K562 (cell line): ENCODE results near the gene WNK1. TPM values are rescaled to one million over a fixed set of nuclear protein-coding genes. Genes with fewer than 3 reads are reported as not detected.

Experiments used
- ATAC-seq: fragments of 200-7000 bp; cut with Tn5 transposase; 3 replicates; pipeline ENCODE4 v1.9.1; 2020; ENCODE audit warnings: moderate library complexity
- BruUV-seq: library from RNA; stranded (reverse); fragments of 400-500 nt; replicated peaks from 2 replicates; lab custom pipeline; 2021; lab: Mats Ljungman, UMichigan
- CTCF ChIA-PET: fragments of 300-600 bp; formaldehyde crosslinking; extraction: SDS; loops from one replicate; lab custom pipeline; 2021; ENCODE audit warnings: low intra/inter-chr PET ratio; lab: Yijun Ruan, JAX
- POLR2A ChIA-PET: fragments of 300-600, 350-650 bp; sonication (Branson Sonifier 250); formaldehyde crosslinking; extraction: SDS; loops from one replicate; lab custom pipeline; 2021; ENCODE audit warnings: antibody characterized with exemption, inconsistent platforms; lab: Yijun Ruan, JAX
- DNase-seq, 4 experiments: peaks; one replicate each; pipeline versions ENCODE4 v3.0.0 to v3.0.0-alpha.2; 2011 to 2018; ENCODE audit warnings: low spot score in 3 of 4, mixed read lengths in 3 of 4; ENCODE audit errors: extremely low read depth in 1 of 4
- FAIRE-seq: peaks from 2 replicates; lab custom pipeline; 2011; peaks lifted over from hg19 to GRCh38; lab: Jason Lieb, UNC
- H2AFZ ChIP-seq: 2 replicates; pipeline ENCODE4 v1.6.0; 2011; ENCODE audit warnings: low read depth, low read length, control low read depth, inconsistent platforms
- H3K27ac ChIP-seq: fragments of 200-600 bp; 3 replicates; pipeline ENCODE4 v1.8.0; 2011; ENCODE audit warnings: low read depth, mild to moderate bottlenecking, control low read depth, inconsistent platforms, low read length, moderate library complexity, mixed read lengths; ENCODE audit errors: extremely low read depth
- H3K27me3 ChIP-seq, 2 experiments: fragments of 300-600 bp in 1 of 2; 2 replicates in 1 of 2; 3 replicates in 1 of 2; pipeline versions ENCODE4 v1.6.0 to v1.8.0; 2011; ENCODE audit warnings: inconsistent platforms in 2 of 2, low read length in 2 of 2, mild to moderate bottlenecking in 1 of 2, mixed read lengths in 1 of 2, moderate library complexity in 1 of 2; ENCODE audit not compliant: control insufficient read depth in 2 of 2, insufficient read depth in 2 of 2
- H3K36me3 ChIP-seq: fragments of 300-600 bp; 3 replicates; pipeline ENCODE4 v1.8.0; 2011; ENCODE audit warnings: mild to moderate bottlenecking, low read length, inconsistent platforms; ENCODE audit not compliant: control insufficient read depth, insufficient read depth
- H3K4me1 ChIP-seq, 2 experiments: fragments of 200-600 bp in 1 of 2; replicated peaks in 1 of 2; 2 replicates in 1 of 2; 3 replicates in 1 of 2; pipeline versions ENCODE4 v1.5.1 to v1.8.0; 2011; ENCODE audit warnings: inconsistent platforms in 2 of 2, low read length in 2 of 2, mild to moderate bottlenecking in 1 of 2, mixed read lengths in 1 of 2, moderate library complexity in 1 of 2; ENCODE audit not compliant: control insufficient read depth in 2 of 2, insufficient read depth in 2 of 2
- H3K4me2 ChIP-seq: 2 replicates; pipeline ENCODE4 v1.6.1; 2011; ENCODE audit warnings: low read length, control low read depth, inconsistent platforms, mixed read lengths; ENCODE audit not compliant: insufficient read depth
- H3K4me3 ChIP-seq: fragments of 200-600 bp; sonication (generic), shearing (Covaris generic); 2 replicates; pipeline ENCODE4 v1.5.1; 2016; ENCODE audit warnings: control low read depth, inconsistent platforms
- H3K79me2 ChIP-seq: fragments of 200-600 bp; 3 replicates; pipeline ENCODE4 v1.8.0; 2011; ENCODE audit warnings: low read length, inconsistent platforms; ENCODE audit not compliant: control insufficient read depth, insufficient read depth
- H3K9ac ChIP-seq, 2 experiments: 2 replicates each; pipeline versions ENCODE4 v1.6.0 to v1.6.1; 2011; ENCODE audit warnings: low read depth in 2 of 2, low read length in 2 of 2, control low read depth in 1 of 2, inconsistent platforms in 1 of 2, mild to moderate bottlenecking in 1 of 2, mixed read lengths in 1 of 2; ENCODE audit not compliant: insufficient read depth in 1 of 2
- H3K9me1 ChIP-seq: one replicate; pipeline ENCODE4 v1.6.0; 2011; ENCODE audit warnings: inconsistent platforms, mild to moderate bottlenecking, low read length, moderate library complexity; ENCODE audit not compliant: control insufficient read depth, insufficient read depth
- H3K9me3 ChIP-seq: replicated peaks from 2 replicates; pipeline ENCODE4 v1.5.1; 2011; ENCODE audit warnings: low read depth, low read length, inconsistent platforms; ENCODE audit not compliant: control insufficient read depth, insufficient read depth
- H4K20me1 ChIP-seq: replicated peaks from 2 replicates; pipeline ENCODE4 v1.6.1; 2011; ENCODE audit warnings: low read length, inconsistent platforms, mixed read lengths; ENCODE audit not compliant: control insufficient read depth, insufficient read depth
- CTCF ChIP-seq, 3 experiments: IDR thresholded peaks in 2 of 3; conservative IDR thresholded peaks in 1 of 3; 2 replicates each; pipeline ENCODE4 v1.5.1; 2011 to 2012; ENCODE audit warnings: low read length in 3 of 3, mild to moderate bottlenecking in 3 of 3, control low read depth in 2 of 3, improper control_type of control experiment in 1 of 3, inconsistent platforms in 1 of 3, low read depth in 1 of 3, mixed read lengths in 1 of 3, moderate library complexity in 1 of 3; ENCODE audit not compliant: insufficient read depth in 2 of 3
- ETV1 ChIP-seq: fragments of 450-650 bp; conservative IDR thresholded peaks from 2 replicates; pipeline ENCODE4 v1.6.1; 2016; ENCODE audit warnings: missing genetic modification characterization, control low read depth, low read depth, missing compliant biosample characterization
- HBP1 ChIP-seq: fragments of 450-650 bp; formaldehyde crosslinking; IDR thresholded peaks from 2 replicates; pipeline ENCODE4 v1.4.0; 2022; ENCODE audit warnings: missing genetic modification characterization
- KDM2B ChIP-seq: fragments of 250-450 bp; sonication (Bioruptor Pico); IDR thresholded peaks from 2 replicates; pipeline ENCODE4 v1.8.0; 2021; ENCODE audit warnings: mild to moderate bottlenecking, moderate library complexity
- MXD1 ChIP-seq: fragments of 250-450 bp; sonication (Bioruptor Pico); IDR thresholded peaks from 2 replicates; pipeline ENCODE4 v1.8.0; 2021; ENCODE audit warnings: borderline replicate concordance, mild to moderate bottlenecking, moderate library complexity; ENCODE audit not compliant: poor library complexity, severe bottlenecking
- RHOXF2B ChIP-seq: fragments of 250-450 bp; sonication (Bioruptor Pico); conservative IDR thresholded peaks from 2 replicates; pipeline ENCODE4 v1.5.1; 2021
- TFE3 ChIP-seq: fragments of 450-650 bp; formaldehyde crosslinking; IDR thresholded peaks from 2 replicates; pipeline ENCODE4 v1.4.0; 2020; ENCODE audit warnings: mild to moderate bottlenecking, mixed read lengths
- ZBTB49 ChIP-seq: sonication (generic); formaldehyde crosslinking; IDR thresholded peaks from 2 replicates; pipeline ENCODE4 v1.8.0; 2022; ENCODE audit warnings: missing genetic modification reagents, mild to moderate bottlenecking, borderline replicate concordance
- ZNF311 ChIP-seq: fragments of 250-450 bp; sonication (Bioruptor Pico); IDR thresholded peaks from 2 replicates; pipeline ENCODE4 v1.4.0; 2020; ENCODE audit warnings: mild to moderate bottlenecking, moderate library complexity
- ZNF431 ChIP-seq: sonication (generic); formaldehyde crosslinking; IDR thresholded peaks from 2 replicates; pipeline ENCODE4 v1.8.0; 2022; ENCODE audit warnings: mild to moderate bottlenecking, missing genetic modification reagents
- WGBS: fragments of 100-300 bp; shearing (Covaris generic); methylation state at CpG from one replicate; pipeline ENCODE4 v1.1.6; 2016; ENCODE audit warnings: low coverage, mixed read lengths; ENCODE audit not compliant: insufficient coverage; ENCODE audit errors: missing lambda C conversion rate; 5-methylcytosine and 5-hydroxymethylcytosine counted together
- in situ Hi-C: fragments of 300-500 bp; cut with MboI; formaldehyde crosslinking; loops from 4 replicates; pipeline ENCODE4 v1.15.0; 2018; ENCODE audit warnings: inconsistent platforms, mixed read lengths
- intact Hi-C: fragments of 100-400 bp; cut with micrococcal nuclease; formaldehyde crosslinking; loops from 2 replicates; pipeline ENCODE4 v1.14.2; 2022
- polyA plus RNA-seq, 8 experiments: library from polyadenylated mRNA; depleted of rRNA in 4 of 8; stranded (reverse) in 5 of 8; unstranded in 3 of 8; fragments of >200 nt; fragmentation: Nextera tagmentation in 2 of 8; fragmentation: Illumina TruSeq in 1 of 8; extraction: Ambion mirVana in 2 of 8; extraction: Trizol in 1 of 8; gene quantifications; 2 replicates each; pipeline versions ENCODE4 v1.2.1 to v1.2.3, GENCODE V29; 2011 to 2014; ENCODE audit warnings: inconsistent platforms in 1 of 8, missing spikeins in 1 of 8
- total RNA-seq, 7 experiments: library from RNA; depleted of rRNA in 6 of 7; stranded (reverse); fragments of >200 nt in 6 of 7; fragmentation: Illumina TruSeq in 2 of 7; extraction: Trizol in 2 of 7; gene quantifications; 2 replicates each; pipeline versions ENCODE4 v1.2.1 to v1.2.3, GENCODE V29; 2011 to 2021; ENCODE audit warnings: low replicate concordance in 1 of 7

Gene WNK1
- total and polyA plus RNA-seq, 9 of the 15 experiments (the other 6 are each of a cell fraction or from before 2014, with no cell fraction given), result 4.3 to 73.9 (median 31.0) TPM

GRCh38 chr12:728781-729180, 23.6 kb upstream of the WNK1 start:
- FAIRE-seq (no peak), DNase-seq (no peak), ATAC-seq (no peak)
- Histone ChIP-seq H3K79me2 (no peaks in the 10 kb centered on the region), H3K4me1 (no peaks in the 10 kb centered on the region; a peak in 1 of 5 replicates), H3K27me3 (no peaks in the 10 kb centered on the region), H3K9me3 (peaks cover 2% of the 10 kb centered on the region; the same call in 1 of the 2 replicates), H3K36me3 (no peaks in the 10 kb centered on the region), H4K20me1 (no peaks in the 10 kb centered on the region), H3K9me1 (no peaks in the 10 kb centered on the region), H3K9ac (no peak overlapping the region), H3K4me2 (no peak overlapping the region), H3K27ac (no peak overlapping the region), H3K4me3 (no peak overlapping the region), H2AFZ (no peak overlapping the region)
- CTCF ChIA-PET, result no interaction called here
- TF ChIP-seq ZBTB49 (CRISPR knock-in tag) (no peak), ZNF311 (CRISPR knock-in tag) (no peak), MXD1 (CRISPR knock-in tag) (no peak), HBP1 (CRISPR knock-in tag) (no peak), ETV1 (tag) (no peak), KDM2B (no peak), CTCF (IDR thresholded peaks at IDR 0.05 in 2 of 3, conservative IDR thresholded peaks at IDR 0.05 in 1 of 3; ENCODE audit: insufficient read depth in 2 of 3, low read depth in 1 of 3, low read length in 3 of 3) (no peak), RHOXF2B (CRISPR knock-in tag) (no peak), ZNF431 (CRISPR knock-in tag) (no peak), TFE3 (no peak)
- WGBS, result 43% methylated on average over 2 of the region's 2 CpGs
- no TSS peak for BruUV-seq
- intact Hi-C loops, result no loop called here
- POLR2A ChIA-PET, result interaction anchor here (1.3 to 1.8 kb wide), 2 partner anchors 10 to 12 kb away, joined by 3 to 5 read pairs; no protein-coding TSS in a partner anchor
- in situ Hi-C loops, result no loop called here
